Mononuclear cell (primary cell): ENCODE data around the gene ACOT7. TPM values are rescaled to one million over a fixed set of nuclear protein-coding genes. Genes with fewer than 3 reads are reported as not detected.
"Not testable (repeated sequence)": the region's sequence is repeated elsewhere in the genome, so short reads cannot be mapped to it uniquely, and the experiment has no call there.

ENCODE experiments used
- H3K27me3 ChIP-seq: 2 replicates; pipeline ENCODE4 v1.6.0; 2011; ENCODE audit warnings: low read length, control low read depth; ENCODE audit not compliant: insufficient read depth
- H3K4me1 ChIP-seq: 2 replicates; pipeline ENCODE4 v1.5.1; 2011; ENCODE audit warnings: mild to moderate bottlenecking, low read length, control low read depth; ENCODE audit not compliant: insufficient read depth
- H3K4me3 ChIP-seq: 2 replicates; pipeline ENCODE4 v1.5.1; 2011; ENCODE audit warnings: mild to moderate bottlenecking, low read length, moderate library complexity
- H3K9me3 ChIP-seq: 2 replicates; pipeline ENCODE4 v1.5.1; 2011; ENCODE audit warnings: low read depth, mild to moderate bottlenecking, control low read depth, low read length
- total RNA-seq: library from RNA; depleted of rRNA; stranded (reverse); fragments of >200 nt; gene quantifications from one replicate; pipeline ENCODE4 v1.2.3, GENCODE V29; 2012

Gene ACOT7
- total RNA-seq, 1 donor, result 2.1 TPM

GRCh38 chr1:6417961-6418667 is 24.5 kb upstream of the ACOT7 start:
- Histone ChIP-seq H3K4me3 (no peak overlapping the region), H3K27me3 (peaks cover 53% of the 10 kb centered on the region), H3K9me3 (no peaks in the 10 kb centered on the region), H3K4me1 (peaks cover 6% of the 10 kb centered on the region)

GRCh38 chr1:6416906-6417305 is 23.3 kb upstream of the ACOT7 start:
- peaks cover 48% of the 10 kb centered on the region for H3K27me3 ChIP-seq
- peaks cover 6% of the 10 kb centered on the region for H3K4me1 ChIP-seq
- H3K4me3 ChIP-seq, result no peak overlapping the region
- no peaks in the 10 kb centered on the region for H3K9me3 ChIP-seq

- Histone ChIP-seq H3K4me3 (no peak overlapping the region), H3K27me3 (peaks cover 44% of the 10 kb centered on the region), H3K9me3 (no peaks in the 10 kb centered on the region), H3K4me1 (peaks cover 6% of the 10 kb centered on the region)
These were observed 22.7 kb upstream of the ACOT7 start for GRCh38 chr1:6416295-6416656.

DNA sequence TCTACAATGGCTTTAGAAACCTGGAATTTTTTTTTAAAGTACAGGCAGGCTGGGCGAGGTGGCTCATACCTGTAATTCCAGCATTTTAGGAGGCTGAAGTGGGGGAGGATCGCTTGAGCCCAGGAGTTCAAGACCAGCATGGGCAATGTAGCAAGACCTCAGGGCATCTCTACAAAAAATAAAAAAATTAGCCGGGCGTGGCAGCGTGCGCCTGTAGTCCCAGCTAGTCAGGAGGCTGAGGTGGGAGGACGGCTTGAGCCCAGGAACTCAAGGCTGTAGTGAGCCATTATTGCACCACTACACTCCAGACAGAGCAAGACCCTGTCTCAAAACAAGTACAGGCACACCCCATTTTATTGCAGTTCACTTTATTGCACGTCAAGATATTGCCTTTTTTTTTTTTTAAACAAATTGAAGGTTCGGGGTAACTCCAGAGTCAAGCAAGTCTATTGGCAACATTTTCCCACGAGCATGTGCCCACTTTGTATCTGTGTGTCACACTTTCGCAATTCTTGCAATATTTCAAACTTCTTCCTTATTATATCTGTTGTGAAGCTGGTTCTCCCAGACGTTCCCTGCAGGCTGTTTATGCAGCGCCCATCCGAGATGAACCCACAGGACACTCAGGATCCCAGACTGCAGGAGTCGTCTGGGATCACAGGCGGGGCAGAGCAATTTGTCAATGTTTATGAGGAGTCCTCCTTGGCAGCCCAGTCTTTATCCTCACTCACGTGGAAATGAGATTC is 21.5 kb upstream of the ACOT7 start:
- Histone ChIP-seq H3K27me3 (peaks cover 32% of the 10 kb centered on the region), H3K4me3 (no peak overlapping the region), H3K4me1 (peaks cover under 1% of the 10 kb centered on the region), H3K9me3 (no peaks in the 10 kb centered on the region)

DNA sequence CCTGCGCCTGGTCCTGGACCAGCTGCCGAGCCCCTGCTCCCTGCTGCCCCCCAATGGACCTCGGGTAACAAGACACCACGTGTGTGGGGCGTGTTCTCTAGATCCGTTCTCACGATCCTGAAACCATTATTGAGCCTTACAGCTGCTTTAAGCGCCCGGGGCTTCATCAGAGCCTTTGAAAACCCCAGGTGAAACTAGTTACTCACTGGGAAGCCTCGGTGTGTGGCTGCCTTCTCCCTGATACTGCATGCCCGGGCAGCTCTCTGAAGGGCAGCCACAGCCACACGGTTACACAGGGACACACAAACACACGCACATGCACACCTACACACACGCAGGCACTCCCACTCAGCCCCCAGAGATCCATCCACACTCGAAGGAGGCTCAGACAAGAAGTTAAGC is 20.9 kb upstream of the ACOT7 start:
- Histone ChIP-seq H3K4me3 (no peak overlapping the region), H3K27me3 (peaks cover 30% of the 10 kb centered on the region), H3K4me1 (no peaks in the 10 kb centered on the region), H3K9me3 (no peaks in the 10 kb centered on the region)

GRCh38 chr1:6412896-6413295 is 19.3 kb upstream of the ACOT7 start:
- Histone ChIP-seq H3K4me1 (no peaks in the 10 kb centered on the region), H3K4me3 (no peak overlapping the region), H3K9me3 (no peaks in the 10 kb centered on the region), H3K27me3 (peaks cover 22% of the 10 kb centered on the region)

DNA sequence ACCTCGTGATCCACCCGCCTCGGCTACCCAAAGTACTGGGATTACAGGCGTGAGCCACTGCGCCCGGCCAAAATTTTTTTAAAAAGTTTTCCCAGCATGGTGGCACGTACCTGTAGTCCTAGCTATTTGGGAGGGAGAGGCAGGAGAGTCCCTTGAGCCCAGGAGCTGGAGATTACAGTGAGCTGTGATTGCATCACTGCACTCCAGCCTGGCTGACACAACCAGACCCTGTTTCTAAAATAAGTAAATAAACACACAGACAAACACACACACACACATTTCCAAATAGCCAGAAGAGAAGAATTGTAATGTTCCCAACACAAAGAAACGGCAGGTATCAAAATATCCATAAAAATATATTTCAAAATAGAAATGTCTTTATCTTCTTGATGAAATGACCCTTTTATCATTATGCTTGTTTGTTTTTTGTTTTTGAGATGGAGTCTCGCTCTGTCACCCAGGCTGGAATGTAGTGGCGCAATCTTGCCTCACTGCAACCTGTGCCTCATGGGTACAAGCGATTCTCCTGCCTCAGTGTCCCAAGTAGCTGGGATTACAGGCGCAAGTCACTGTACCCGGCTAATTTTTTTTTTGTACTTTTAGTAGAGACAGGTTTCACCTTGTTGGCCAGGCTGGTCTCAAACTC is 16.8 kb upstream of the ACOT7 start:
- Histone ChIP-seq H3K27me3 (peaks cover 11% of the 10 kb centered on the region), H3K9me3 (no peaks in the 10 kb centered on the region), H3K4me3 (no peak overlapping the region), H3K4me1 (no peaks in the 10 kb centered on the region)

- H3K4me3 ChIP-seq, result no peak overlapping the region
- peaks cover 6% of the 10 kb centered on the region for H3K27me3 ChIP-seq
- H3K4me1 ChIP-seq, result no peaks in the 10 kb centered on the region
- no peaks in the 10 kb centered on the region for H3K9me3 ChIP-seq
These were observed 16.2 kb upstream of the ACOT7 start for GRCh38 chr1:6409733-6410132.

- H3K4me1 ChIP-seq, result no peaks in the 10 kb centered on the region
- no peaks in the 10 kb centered on the region for H3K27me3 ChIP-seq
- H3K4me3 ChIP-seq, result no peak overlapping the region
- no peaks in the 10 kb centered on the region for H3K9me3 ChIP-seq
These were observed 15.5 kb upstream of the ACOT7 start for GRCh38 chr1:6409053-6409452.

- H3K9me3 ChIP-seq, result no peaks in the 10 kb centered on the region
- H3K27me3 ChIP-seq, result no peaks in the 10 kb centered on the region
- H3K4me1 ChIP-seq, result no peaks in the 10 kb centered on the region
- H3K4me3 ChIP-seq, result no peak overlapping the region
These were observed 14.5 kb upstream of the ACOT7 start for GRCh38 chr1:6408023-6408422.

DNA sequence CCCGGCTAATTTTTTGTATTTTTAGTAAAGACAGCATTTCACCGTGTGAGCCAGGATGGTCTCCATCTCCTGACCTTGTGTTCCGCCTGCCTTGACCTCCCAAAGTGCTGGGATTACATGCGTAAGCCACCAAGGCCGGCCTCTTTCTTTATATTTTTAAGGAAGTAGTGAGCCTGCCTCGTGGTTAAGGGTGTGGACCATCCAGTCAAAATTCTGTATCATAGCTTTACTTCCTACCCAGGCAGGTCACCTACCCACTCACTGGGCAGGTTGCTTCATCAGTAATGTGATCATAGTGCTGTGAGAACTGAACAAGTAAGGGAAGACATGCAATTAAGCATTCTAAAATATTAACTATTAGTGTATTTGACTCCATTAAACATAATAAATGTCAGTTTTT is 8.1 kb upstream of the ACOT7 start:
- Histone ChIP-seq H3K27me3 (no peaks in the 10 kb centered on the region), H3K4me3 (no peak overlapping the region), H3K9me3 (no peaks in the 10 kb centered on the region), H3K4me1 (no peaks in the 10 kb centered on the region)

DNA sequence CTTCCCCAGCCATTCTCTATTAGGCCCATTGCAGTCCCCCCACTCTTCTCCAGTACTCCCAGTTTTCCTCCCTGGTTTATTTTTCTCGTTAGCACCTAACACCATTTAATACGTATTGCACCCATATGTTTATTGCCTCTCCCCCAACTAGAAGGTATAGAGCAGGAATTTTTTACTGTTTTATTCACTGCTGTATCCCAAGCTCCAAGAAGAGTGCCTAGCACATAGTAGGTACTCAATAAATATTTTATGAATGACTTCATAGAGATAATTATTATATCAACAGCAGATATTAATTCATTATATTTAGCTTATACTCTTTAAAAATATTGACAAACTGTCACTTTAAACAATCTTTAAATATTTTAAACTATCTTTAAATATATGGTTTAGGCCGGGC is 5.7 kb upstream of the ACOT7 start:
- no peaks in the 10 kb centered on the region for H3K27me3 ChIP-seq
- H3K4me1 ChIP-seq, result peaks cover 8% of the 10 kb centered on the region
- no peak overlapping the region for H3K4me3 ChIP-seq
- no peaks in the 10 kb centered on the region for H3K9me3 ChIP-seq

DNA sequence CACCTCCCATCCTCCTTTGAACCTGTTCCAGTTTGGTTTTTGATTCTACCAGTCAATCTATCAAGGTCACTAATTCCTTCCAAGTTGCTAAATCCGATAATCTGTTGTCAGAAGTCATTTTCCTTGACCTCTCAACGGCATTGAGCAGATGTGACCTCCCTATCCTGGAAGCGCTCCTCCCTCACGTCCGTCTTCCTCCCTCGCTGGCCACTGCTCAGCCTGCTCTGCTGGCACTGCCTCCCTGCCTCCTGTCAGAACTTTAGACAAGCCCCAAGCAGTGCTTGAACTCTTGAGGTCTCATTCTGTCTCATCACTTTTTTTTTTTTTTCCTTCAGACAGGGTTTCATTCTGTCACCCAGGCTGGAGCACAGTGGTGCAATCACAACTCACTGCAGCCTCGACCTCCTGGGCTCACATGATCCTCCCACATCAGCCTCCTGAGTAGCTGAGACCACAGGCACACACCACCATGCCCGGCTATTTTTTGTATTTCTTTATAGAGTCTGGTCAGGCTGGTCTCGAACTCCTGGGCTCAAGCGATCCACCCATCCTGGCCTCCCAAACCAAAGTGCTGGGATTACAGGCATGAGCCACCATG is 4.4 kb upstream of the ACOT7 start:
- H3K9me3 ChIP-seq, result no peaks in the 10 kb centered on the region
- no peaks in the 10 kb centered on the region for H3K27me3 ChIP-seq
- H3K4me1 ChIP-seq, result peaks cover 12% of the 10 kb centered on the region
- no peak overlapping the region for H3K4me3 ChIP-seq

DNA sequence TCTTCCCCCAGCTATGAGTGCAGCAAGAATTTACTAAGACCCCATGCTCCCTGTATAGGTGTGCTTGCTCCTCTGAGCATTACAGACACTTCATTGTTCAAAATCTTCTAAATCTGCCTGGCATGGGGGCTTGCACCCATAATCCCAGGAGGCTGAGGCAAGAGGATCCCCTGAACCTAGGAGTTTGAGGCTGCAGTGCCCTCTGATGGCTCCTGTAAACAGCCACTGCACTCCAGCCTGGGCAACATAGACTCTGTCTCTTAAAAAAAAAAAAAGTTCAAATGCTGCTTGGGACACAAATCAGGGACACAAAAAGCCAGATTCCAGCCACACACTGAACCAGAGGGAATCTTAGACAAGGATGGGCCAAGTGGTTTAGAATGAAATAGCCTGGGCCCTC is 3.4 kb upstream of the ACOT7 start:
- H3K4me1 ChIP-seq, result peaks cover 21% of the 10 kb centered on the region
- no peaks in the 10 kb centered on the region for H3K27me3 ChIP-seq
- H3K9me3 ChIP-seq, result no peaks in the 10 kb centered on the region
- no peak overlapping the region for H3K4me3 ChIP-seq

DNA sequence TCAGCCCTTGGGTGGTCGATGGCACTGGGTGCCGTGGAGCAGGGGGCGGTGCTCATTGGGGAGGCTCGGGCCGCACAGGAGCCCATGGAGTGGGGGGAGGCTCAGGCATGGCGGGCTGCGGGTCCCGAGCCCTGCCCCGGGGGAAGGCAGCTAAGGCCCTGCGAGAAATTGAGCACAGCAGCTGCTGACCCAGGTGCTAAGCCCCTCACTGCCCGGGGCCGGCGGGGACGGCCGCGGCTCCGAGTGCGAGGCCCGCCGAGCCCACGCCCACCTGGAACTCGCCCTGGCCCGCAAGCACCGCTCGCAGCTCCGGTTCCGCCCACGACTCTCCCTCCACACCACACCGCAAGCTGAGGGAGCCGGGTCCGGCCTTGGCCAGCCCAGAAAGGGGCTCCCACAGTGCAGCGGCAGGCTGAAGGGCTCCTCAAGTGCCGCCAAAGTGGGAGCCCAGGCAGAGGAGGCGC is 2.2 kb upstream of the ACOT7 start:
- H3K27me3 ChIP-seq, H3K9me3 ChIP-seq, H3K4me3 ChIP-seq: not testable (repeated sequence)
- H3K4me1 ChIP-seq, result peaks cover 26% of the 10 kb centered on the region
